ENCODE measurements around the gene DRD4.

DNA sequence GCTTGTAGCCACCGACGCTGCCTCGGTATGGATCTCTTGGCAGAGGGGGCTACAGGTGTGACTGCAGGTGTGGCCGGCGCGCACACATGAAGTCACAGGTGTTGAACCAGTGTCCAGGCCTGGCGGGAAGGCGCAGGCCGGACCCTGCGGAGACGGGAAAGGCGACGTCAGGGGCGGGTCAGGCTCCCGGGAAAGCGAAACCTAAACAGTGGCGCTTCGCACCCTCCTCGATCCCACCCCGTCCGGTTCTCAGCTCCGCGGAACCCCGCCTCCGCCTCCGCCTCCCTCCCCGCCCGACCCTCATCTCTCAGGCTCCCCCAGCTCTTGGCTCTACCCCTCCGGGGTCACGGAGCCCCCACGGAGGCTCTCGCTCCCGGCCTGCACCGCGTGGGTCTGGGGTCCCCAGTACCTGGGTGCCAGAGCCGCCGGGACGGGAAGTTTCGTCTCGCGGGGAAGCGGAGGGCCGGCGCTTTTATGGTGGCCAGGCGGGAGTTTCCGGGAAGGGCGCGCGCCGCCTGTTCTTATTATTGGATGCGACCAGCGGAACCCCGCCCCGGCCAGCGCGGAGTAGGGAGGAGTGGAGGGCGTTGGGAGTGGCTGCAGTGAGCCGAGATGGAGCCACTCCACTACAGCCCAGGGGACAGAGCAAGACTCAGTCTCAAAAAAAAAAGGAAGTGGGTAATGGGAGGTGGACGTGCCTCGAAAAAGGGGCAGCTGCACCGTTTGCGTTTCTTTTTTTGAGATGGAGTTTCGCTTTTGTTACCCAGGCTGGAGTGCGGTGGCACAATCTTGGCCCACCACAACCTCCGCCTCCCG lies 21.4 kb upstream of the DRD4 start, which contains the start of gene IRF7:
- TF ChIP-seq, protein P1, sequence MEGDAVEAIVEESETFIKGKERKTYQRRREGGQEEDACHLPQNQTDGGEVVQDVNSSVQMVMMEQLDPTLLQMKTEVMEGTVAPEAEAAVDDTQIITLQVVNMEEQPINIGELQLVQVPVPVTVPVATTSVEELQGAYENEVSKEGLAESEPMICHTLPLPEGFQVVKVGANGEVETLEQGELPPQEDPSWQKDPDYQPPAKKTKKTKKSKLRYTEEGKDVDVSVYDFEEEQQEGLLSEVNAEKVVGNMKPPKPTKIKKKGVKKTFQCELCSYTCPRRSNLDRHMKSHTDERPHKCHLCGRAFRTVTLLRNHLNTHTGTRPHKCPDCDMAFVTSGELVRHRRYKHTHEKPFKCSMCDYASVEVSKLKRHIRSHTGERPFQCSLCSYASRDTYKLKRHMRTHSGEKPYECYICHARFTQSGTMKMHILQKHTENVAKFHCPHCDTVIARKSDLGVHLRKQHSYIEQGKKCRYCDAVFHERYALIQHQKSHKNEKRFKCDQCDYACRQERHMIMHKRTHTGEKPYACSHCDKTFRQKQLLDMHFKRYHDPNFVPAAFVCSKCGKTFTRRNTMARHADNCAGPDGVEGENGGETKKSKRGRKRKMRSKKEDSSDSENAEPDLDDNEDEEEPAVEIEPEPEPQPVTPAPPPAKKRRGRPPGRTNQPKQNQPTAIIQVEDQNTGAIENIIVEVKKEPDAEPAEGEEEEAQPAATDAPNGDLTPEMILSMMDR (IDR thresholded peaks at IDR 0.05) = no peak
- TF ChIP-seq POLR2AphosphoS5 (IDR thresholded peaks at IDR 0.05) (peak; percentile 57 to 82 (median 78)), POLR2A (IDR thresholded peaks at IDR 0.05) (peak; percentile 41 to 66), EP300 (IDR thresholded peaks at IDR 0.05) (no peak)

Measured in sigmoid colon (tissue), 4 donors.